Left forelimb (tissue), 1 donor: Measurements from ENCODE around the gene PLCG2.
"Not testable (repeated sequence)": the region's sequence is repeated elsewhere in the genome, so short reads cannot be mapped to it uniquely, and the experiment has no call there.

Experiments used
- DNase-seq: peaks from one replicate; pipeline ENCODE4 v3.0.0-alpha.2; 2018; ENCODE audit warnings: low spot score

PLCG2 gene

DNA sequence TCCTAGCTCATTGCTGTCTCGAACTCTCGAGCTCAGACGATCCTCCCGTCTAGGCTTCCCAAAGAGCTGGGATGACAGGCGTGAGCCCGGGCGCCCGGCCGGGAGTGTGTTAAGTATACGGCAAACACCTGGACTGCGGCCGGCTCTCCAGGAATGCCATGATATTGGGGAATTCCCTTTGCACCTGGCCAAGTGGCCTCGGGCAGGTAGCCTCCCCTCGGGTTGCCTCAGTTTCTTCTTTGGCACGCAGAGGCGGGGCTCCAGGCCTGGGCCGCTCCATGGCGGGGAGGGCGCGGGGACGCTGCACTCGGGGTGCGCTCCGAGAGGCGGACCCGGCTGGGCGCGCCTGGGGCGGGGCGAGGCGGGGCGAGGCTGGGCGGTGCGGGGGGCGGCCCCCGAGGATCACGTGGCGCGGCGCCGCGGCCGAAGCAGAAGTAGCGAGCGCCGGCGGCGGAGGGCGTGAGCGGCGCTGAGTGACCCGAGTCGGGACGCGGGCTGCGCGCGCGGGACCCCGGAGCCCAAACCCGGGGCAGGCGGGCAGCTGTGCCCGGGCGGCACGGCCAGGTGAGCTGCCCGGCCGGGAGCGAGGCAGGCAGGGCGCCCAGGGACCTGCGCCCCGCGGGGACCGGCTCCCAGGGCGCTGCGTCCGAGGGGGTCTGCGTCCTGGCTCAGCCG, at the start of gene PLCG2:
PLCG2 (plus strand) TSS at position 431 of the 675 bp plus-strand sequence. CDS start 6,699 bp downstream, outside the sequence.
- no peak for DNase-seq

DNA sequence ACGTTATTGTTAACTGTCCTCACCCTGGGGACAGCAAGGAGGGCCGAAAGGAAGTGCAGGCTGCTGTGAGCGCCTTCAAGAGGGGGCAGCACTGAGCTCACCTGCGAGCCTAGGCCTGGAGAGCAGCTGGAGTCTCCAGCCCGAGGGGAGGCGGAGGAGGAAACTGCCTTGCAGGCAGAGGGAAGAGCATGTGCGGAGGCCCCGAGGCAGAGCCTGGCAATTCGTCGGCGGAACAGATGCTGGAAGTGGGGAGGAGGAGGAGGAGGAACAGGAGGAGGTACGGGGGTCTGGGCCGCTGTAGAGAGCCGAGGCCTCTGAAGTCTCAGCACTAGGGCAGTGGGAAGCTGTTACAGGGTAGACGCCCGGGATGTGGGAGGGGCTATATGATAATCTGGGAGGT, 49.6 kb upstream of the PLCG2 start:
- DNase-seq: no peak

DNA sequence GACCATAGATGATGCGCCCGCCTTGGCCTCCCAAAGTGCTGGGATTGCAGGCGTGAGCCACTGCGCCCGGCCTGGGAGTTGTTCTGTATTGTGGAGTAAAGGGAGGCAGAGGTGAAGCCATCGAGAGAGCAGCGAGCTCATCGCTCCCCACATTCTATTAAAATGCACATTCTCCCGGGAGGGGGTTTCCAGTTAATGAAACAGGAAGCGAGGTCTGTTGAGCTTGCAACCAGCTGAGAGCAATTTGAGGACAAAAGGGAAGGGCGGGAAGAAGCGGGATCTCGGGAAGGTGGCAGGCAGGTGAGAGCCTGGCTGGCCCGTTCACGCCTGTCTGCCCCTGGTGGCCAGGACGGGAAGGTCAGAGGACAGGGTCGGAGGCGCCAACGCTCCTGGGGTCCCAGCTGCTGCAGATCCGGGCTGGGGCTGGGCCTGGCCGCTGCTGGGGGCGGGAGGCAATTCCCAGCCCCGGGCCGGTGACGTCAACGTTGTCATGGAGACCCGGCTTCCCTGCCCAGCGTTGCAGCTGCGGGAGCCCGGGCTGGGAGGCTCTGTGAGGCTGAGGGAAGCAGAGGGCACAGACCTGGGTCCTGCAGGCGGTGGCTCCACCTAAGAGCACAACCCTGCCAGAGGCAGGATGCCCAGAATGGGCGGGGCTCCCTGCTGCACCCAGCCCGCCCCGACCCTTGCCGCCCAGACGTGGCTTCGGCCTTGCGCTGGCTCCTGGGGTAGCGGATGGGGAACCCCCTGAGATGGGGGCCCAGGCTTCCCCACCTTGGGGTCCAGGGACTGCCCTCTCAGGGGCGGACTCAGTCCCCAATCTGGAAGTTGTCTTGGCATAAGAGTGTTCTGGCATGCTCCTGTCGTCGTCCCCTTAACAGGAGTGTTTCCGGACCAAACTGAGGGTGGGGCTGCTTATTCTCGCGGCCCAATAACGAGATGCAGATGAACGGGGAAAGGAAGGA, 48.7 kb upstream of the PLCG2 start:
- DNase-seq: peak; percentile 94

DNA sequence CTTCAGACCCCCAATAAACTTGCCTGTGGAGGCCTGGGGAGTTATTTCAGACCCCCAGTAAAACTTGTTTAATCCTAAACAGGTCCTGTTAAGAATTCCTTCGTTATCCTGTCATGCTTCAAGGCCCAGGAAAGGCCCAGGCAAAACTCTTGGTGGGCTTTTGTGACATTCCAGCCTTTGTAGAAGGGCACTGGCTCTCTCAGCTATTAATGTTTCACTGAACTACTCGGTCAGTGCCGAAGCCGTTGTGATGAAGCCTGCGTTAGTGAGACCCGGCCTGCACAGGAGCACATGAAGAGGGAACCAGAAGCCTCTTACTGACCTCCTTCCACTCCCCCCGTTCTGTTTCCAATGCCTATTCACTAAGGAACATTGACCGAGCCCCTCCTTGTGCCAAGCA, 47.4 kb upstream of the PLCG2 start:
- DNase-seq: no peak

DNA sequence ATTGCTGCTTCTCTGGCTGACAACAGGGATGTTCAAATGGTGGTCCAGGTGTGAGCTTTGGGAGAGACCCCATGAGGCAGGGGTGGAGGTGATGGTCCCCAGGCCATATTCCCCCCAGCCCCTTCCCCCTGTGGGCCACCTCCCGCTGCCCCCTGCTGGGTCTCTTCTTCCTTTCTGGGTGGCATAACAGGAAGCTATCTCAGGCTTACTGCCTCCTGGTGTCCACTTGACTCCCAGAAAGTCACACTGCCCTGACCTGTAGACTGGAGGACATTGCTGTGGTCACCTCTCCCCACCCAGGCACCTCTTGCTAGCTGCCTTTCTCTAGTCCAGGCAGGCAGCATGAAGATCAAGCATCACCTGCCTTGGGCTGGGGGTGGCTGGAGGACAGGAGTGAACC, 46.4 kb upstream of the PLCG2 start:
- no peak for DNase-seq

DNA sequence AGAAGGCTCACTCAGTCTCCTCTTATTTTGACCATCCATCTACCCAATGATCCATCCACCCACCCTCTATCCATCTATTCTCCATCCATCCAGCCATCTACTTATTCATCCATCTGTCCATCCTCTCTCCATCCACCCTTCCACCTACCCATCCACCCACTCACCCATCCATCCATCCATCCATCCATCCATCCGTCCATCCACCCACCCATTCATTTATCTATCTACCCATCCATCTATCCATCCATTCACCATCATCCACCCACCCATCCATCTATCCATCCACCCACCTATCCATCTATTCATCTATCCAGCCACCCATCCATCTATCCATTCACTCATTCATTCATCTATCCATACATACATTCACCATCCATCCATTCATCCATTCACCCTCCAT, 45.8 kb upstream of the PLCG2 start:
- no peak for DNase-seq

DNA sequence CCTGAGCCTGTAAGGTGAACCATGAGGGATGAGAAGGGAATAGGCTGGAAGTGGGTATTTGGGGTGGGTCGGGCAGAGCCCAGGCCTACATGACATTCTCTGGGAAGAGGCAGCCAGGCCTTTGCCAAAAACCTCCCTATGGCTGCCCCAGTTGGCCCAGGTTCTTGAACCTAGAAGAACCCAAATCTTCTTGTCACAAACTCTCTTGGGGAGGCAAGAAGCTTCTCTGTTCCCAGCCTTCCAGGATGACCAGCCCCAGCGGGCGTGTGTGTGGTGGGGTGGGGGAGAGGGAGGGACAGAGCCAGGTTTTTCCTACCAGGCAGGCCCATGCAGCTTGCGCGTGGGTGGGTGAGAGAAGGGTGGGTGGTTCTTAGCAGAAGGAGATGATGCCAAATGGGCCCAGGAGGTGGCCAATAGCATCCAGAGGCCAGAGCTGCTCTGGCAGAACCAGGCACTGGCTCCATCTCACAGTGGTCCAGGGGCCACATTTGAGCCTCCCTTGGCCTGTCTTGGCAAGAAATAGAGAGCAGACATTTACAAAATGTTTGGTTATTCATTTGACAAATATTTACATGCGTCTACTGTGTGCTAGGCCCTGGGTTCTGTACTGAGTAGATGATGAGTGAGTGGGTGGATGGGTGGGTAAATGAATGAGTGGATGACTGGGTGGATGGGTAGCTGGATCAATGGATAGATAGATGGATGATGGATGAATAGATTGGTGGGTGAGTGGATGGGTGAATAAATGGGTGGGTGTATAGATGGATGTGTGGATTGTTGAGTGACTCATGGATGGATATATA, 44.3 kb upstream of the PLCG2 start:
- no peak for DNase-seq

DNA sequence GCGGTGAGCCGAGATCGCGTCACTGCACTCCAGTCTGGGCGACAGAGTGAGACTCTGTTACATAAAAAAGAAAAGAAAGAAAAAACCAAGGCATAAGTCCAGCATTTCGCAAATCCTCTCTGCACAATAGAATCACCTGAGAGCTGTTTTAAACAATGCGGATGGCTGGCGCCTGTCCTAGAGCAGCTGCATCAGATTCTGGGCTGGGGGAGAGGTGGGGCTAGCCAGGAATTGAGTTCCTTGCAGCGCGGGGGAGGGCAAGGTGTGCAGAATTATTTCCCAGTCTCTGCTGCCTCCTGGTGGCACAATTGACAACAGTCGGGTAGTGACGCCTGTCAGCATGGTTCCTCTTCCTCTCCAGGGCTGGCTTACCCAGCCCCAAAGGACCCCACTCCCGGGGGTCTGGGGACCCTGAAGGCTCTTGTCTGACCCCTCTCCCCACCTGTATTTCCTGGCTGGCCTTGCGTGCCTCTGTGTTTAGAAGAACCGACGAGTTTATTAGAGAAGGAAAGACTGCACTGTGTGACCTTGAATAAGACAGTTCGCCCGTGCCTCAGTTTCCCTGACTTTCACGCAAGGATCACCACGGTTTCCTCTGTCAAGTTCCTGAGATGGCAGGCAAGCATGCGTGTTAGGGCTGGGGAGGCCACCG, 41.1 kb upstream of the PLCG2 start:
- peak; percentile 85 for DNase-seq

DNA sequence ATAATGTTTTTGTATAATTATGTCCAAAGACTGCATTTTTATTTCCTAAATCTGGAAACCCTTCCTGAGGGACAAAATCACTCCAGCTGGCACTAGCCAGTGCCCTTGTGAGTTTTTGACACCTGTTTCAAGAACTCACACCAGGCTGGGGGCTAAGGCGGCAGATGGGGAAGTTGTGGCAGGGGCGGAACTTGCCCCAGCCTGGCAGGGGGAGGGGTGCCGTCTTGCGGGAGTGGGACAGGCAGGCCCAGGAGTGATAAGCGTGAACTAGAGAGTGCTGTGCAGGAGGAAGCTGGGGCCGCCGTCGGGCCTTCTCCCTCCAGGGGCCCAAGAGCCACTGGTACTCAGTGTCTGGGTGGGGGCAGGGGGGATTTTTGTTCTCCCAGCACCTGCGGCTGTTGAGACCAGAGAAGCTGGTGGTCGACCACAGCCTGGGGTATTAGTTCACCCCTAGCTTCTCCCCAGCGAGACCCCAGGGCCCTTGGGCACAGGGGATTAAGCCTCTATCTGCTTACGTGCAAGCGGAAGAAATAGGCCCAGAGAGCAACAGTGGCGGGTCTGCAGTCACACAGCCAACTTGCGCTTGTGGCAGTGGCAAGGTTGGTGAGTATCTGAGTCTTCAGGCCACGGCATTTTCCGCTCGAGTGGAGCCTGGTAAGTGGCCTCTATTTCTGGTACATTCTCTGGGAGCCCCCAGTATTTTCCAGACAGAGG, 40.2 kb upstream of the PLCG2 start:
- no peak for DNase-seq

DNA sequence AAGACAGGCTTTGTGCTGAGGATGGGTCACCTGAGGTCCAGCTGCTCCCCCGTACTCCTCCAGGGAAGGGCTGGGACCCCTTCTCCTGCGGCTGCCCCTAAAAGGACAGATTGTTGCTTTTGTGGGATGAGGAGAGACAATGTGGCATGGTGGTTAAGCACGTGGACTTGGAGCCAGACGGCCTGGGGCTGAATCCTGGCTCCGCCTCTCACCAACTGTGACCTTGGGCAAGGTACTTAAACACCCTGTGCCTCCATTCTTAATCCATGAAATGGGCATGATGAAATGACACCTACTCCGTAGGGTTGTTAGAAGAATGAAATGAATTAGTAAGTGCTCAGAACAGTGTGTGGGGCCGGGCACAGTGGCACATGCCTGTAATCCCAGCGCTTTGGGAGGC, 39.6 kb upstream of the PLCG2 start:
- DNase-seq: no peak

DNA sequence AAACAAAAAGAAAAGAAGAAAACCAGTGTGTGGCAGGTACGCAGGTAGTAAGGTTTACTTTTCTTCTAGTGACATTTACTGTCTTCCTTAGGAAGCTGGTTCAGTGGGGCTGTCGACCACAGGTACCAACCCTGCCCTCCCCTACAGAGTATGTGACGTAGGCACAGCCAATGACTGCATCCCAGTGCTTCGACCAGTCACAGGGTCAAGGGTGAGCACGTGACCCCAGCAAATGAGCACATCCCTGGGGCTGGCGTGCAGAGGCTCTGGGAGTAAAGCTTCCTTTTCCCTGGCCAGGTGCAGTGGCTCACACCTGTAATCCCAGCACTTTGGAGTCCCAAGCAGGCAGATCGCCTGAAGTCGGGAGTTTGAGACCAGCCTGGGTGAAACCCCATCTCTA, 38.9 kb upstream of the PLCG2 start:
- no peak for DNase-seq

DNA sequence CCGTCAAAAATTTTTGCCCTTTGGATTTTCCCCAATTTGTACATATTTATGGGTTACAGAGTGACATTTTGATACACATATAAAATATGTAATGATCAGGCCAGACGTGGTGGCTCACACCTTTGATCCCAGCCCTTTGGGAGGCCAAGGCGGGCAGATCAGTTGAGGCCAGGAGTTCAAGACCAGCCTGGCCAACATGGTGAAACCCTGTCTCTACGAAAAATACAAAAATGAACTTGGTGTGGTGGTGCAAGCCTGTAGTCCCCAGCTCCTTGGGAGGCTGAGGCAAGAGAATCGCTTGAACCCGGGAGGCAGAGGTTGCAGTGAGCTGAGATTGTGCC, 37.7 kb upstream of the PLCG2 start:
- not testable (repeated sequence) for DNase-seq

DNA sequence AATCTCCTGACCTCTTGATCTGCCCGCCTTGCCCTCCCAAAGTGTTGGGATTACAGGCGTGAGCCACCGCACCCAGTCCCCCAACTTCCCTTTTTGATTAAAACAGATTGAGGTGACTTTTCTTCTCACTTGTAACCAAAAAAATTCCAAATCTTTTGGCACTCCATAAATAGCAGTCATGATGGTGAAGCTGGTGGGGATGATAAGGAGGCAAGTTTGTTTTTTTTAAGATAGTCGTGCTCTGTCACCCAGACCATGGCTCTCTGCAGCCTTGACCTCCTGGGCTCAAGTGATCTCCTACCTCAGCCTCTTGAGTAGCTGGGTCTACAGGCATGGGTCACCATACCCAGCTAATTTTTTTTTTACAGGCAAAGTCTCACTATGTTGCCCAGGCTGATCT, 34.7 kb upstream of the PLCG2 start:
- no peak for DNase-seq

DNA sequence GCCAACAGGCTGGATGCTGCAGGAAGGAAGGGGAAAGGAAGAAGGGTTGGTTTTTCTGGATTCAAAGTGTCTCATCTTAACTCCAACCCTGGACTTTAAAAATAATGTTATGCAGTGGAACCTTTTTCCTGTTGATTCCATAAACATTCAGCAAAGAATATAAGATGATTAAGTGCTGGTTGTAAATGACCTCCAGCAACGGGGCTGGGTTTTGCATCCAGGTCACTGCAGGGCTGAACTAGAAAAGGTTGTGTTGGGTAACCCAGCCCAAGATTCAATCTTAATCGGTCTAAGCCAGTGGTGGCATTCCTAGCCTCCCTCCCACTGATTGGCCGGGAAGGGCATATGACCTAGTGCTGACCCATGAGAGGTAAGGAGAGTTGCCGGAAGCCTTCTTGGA, 34.2 kb upstream of the PLCG2 start:
- no peak for DNase-seq

DNA sequence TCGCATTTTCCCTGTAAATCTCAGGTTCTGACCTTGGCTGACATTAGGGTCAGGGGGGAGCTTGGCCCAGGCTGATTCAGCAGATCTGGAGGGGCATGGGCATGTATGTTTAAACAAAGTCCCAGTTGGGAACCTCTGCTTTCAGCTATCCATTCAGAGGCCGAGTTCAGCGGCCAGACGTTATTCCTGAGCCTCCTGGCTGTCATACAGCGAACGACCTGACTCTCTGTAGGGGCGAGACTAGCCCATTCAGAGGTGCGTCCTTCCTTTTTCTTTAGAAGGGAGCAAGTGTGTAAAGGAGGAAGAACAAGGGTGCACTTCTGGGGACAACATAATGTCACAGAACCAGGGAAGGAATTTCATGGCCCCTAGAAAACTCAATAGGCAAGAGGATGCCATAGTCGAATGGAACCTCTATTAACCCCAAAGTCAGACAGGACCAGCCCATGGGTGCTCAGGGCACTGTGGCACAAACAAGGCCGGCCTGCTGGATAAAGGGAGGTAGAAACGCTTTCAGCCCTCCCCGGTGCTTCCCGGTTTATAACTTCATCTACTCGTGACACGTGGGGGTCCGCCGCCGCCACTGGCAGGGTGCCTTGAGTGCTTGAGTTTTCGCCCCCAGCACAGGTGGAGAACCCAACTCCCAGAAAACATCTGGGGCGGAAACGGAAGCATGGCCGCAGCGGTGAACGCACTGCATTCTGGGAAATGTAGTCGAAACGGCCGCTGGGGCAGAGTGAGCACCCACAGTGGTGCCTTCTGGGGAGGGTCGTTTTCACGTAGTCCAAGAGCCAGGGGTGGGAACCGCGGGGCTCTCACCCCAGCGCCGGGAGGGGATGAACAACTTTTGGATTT, 33.2 kb upstream of the PLCG2 start:
- peak; percentile 79 for DNase-seq

DNA sequence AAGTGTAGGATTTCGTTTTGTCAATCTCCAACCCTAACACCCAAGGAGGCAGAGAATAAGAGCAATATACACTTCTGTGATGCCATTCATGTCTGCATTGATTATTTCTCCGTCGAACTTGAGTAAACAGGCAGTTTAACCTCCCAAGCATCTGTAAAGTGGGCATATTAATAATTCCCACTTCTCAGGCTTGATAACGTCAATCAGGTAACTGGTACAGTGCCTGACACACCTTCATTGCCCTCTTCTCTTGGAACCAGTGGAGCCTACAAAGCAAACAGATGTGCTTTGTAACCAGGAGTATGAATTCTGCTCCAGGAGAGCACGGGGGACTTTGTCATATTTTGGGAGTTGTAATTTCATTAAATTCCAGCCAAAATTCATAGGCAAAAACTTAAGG, 32.5 kb upstream of the PLCG2 start:
- no peak for DNase-seq

DNA sequence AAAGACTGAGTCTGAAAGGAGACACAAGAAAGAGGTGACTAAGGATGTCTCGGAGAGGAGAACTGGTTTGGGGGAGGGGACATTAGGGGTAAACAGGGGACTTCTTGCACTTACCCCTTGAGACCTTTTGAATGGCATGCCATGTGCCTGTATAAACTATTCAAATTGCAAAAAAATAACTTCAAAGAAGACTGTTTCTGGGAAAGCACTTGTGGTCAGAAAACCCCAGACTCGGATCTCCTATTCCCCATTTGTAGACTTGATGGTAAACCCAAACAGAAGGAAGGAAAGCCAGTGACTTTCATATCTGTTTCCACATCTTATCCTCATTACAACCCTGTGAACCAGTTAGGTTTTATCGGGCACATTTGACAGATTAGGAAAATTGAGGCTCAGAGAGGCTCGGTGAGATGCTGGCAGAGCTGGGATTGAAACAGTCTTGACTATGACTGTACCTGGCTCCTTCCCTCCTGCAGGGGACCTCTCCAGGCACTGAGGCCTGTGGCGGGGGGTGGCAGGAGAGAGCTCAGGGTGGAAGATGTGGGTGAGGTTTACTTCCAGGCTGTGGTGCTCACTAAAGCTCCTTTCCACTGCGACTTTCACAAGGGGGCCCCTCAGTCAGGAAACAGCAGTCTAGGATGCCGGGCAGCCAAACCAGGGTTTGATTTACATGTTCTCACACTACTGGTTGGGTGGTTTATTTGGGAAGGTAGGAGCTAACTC, 30.5 kb upstream of the PLCG2 start:
- DNase-seq: no peak

DNA sequence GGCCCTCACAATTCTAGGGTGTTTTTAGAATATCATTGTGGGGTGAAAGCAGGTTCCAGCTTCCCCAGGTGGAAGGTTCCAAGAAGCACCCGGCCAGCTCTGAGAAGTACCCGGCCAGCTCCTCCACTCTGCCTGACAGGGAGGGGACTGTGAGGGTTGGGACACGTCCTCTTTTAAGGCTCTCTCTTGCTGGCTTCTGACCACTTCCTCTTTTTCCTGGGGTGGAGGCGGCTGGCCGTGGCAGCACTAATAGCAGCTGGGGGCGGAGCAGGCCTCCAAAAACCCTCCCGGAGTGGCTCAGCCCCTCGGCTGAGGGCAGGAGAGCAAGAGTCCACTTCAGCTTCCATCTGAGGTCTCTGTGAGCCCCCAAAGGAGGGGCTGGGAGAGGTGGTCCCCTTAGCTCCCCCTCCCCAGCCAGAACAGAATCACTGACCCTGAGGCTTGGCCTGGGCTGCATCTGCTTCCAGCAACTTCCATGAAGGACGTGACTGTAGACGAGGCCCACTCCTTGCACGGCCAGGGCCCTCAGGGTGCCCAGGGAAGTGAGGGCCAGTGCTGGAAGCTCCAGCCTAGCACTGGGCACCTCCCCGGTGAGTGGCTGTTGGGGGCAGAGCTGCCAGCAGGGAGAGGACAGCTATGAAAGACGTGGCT, 26.7 kb upstream of the PLCG2 start:
- DNase-seq: no peak

DNA sequence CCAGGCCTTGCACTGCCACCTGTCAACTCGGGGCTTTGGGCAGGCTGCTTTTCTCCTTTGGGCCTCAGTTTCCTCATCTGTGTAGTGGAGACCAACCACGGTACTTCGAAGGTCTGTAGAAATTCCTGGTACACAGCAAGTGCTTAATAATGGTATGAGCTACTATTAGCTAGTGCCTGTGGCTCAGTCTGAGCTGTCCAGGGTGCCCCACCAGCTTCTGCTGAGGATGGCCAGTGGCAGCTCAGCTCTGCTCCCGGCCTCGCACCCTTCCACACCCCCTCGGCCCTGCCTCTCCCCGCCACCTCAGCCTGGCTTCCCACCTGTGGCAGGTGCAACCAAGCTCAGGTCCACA, 26.2 kb upstream of the PLCG2 start:
- DNase-seq: no peak
